Measurements from ENCODE around the gene SULT1C4. TPM values are rescaled to one million over a fixed set of nuclear protein-coding genes. Genes with fewer than 3 reads are reported as not detected.
"Not testable (repeated sequence)": the region's sequence is repeated elsewhere in the genome, so short reads cannot be mapped to it uniquely, and the experiment has no call there.

The SULT1C4 gene
- total RNA-seq, 4 donors from 2014 or later = 0.27 to 0.79 TPM; not detected in 2

DNA sequence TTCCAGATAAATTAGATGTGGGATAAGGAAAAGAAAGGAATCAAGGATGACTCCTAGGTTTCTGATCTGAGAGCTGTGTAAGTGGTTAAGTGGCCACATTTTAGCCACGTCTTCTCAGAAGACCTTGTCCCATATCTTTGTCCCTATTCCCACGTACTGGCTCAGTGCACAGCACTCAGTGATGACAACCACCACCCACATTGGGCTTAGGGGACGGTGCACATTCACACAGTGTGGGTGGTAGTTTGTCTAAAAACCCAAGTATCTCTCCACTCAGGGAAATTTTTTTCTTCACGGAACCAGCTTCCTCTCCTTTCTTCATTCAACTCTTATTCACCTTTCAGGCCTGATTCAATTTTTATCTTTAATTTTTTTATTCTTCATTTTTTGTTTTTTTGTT is 40.7 kb downstream of the SULT1C4 start:
- no peak overlapping the region for H3K27ac ChIP-seq
- no peak for DNase-seq
- 65 to 89% methylated on average over 4 of the region's 4 CpGs for WGBS, 2 donors (ENCODE audit: low coverage in 1 of 2)
- no peak overlapping the region for H3K4me3 ChIP-seq
- H3K4me1 ChIP-seq = no peaks in the 10 kb centered on the region
- TF ChIP-seq EP300 (IDR thresholded peaks at IDR 0.05; ENCODE audit: low read depth) = no peak
- no peak for TF ChIP-seq CTCF (IDR thresholded peaks at IDR 0.05)
- TF ChIP-seq POLR2AphosphoS5 (IDR thresholded peaks at IDR 0.05) = no peak
- TF ChIP-seq POLR2A (IDR thresholded peaks at IDR 0.05) = no peak
- intact Hi-C loops (cut with DNase I; ENCODE audit: low total_unique reads) (no loop called here), in situ Hi-C loops (cut with MboI; ENCODE audit: low pct_ligation_motif_present in 1 of 4, low pct_unique_long_range_greater_than_20kb in 1 of 4, low sequenced_read_pairs in 3 of 4) (loop anchor here in 1 of 4 donors (25.0 kb wide), 1 partner anchor 169 kb away; no protein-coding TSS in a partner anchor)
- H3K9me3 ChIP-seq = no peaks in the 10 kb centered on the region
- H3K27me3 ChIP-seq = no peaks in the 10 kb centered on the region
- no peaks in the 10 kb centered on the region for H3K36me3 ChIP-seq

- no peaks in the 10 kb centered on the region for H3K9me3 ChIP-seq
- intact Hi-C loops (cut with DNase I; ENCODE audit: low total_unique reads) = no loop called here
- WGBS, 2 donors (ENCODE audit: low coverage in 1 of 2) = 80 to 86% methylated on average over 1 of the region's 1 CpG
- no peak overlapping the region for H3K27ac ChIP-seq
- no peaks in the 10 kb centered on the region for H3K4me1 ChIP-seq
- no peak overlapping the region for H3K4me3 ChIP-seq
- in situ Hi-C loops (cut with MboI; ENCODE audit: low pct_ligation_motif_present in 1 of 4, low pct_unique_long_range_greater_than_20kb in 1 of 4, low sequenced_read_pairs in 3 of 4) = loop anchor here in 1 of 4 donors (25.0 kb wide), 1 partner anchor 164 kb away; no protein-coding TSS in a partner anchor
- H3K27me3 ChIP-seq = no peaks in the 10 kb centered on the region
- DNase-seq = no peak
- H3K36me3 ChIP-seq = no peaks in the 10 kb centered on the region
- no peak for TF ChIP-seq CTCF (IDR thresholded peaks at IDR 0.05)
- TF ChIP-seq POLR2A (IDR thresholded peaks at IDR 0.05) = no peak
- no peak for TF ChIP-seq POLR2AphosphoS5 (IDR thresholded peaks at IDR 0.05)
- no peak for TF ChIP-seq EP300 (IDR thresholded peaks at IDR 0.05; ENCODE audit: low read depth)
These were observed 45.3 kb downstream of the SULT1C4 start for GRCh38 chr2:108423067-108423466.

GRCh38 chr2:108423502-108424251 is 45.9 kb downstream of the SULT1C4 start:
- TF ChIP-seq CTCF (IDR thresholded peaks at IDR 0.05) = no peak
- no peak for TF ChIP-seq EP300 (IDR thresholded peaks at IDR 0.05; ENCODE audit: low read depth)
- no peak for TF ChIP-seq POLR2A (IDR thresholded peaks at IDR 0.05)
- no peak for TF ChIP-seq POLR2AphosphoS5 (IDR thresholded peaks at IDR 0.05)
- Histone ChIP-seq H3K9me3 (no peaks in the 10 kb centered on the region), H3K27ac (no peak overlapping the region), H3K4me1 (no peaks in the 10 kb centered on the region), H3K4me3 (no peak overlapping the region), H3K27me3 (no peaks in the 10 kb centered on the region), H3K36me3 (no peaks in the 10 kb centered on the region)
- intact Hi-C loops (cut with DNase I; ENCODE audit: low total_unique reads) = no loop called here
- WGBS, 2 donors (ENCODE audit: low coverage in 1 of 2) = 90 to 93% methylated on average over 2 to 8 of the region's 8 CpGs
- no peak for DNase-seq
- in situ Hi-C loops (cut with MboI; ENCODE audit: low pct_ligation_motif_present in 1 of 4, low pct_unique_long_range_greater_than_20kb in 1 of 4, low sequenced_read_pairs in 3 of 4) = loop anchor here in 1 of 4 donors (25.0 kb wide), 1 partner anchor 164 kb away; no protein-coding TSS in a partner anchor

DNA sequence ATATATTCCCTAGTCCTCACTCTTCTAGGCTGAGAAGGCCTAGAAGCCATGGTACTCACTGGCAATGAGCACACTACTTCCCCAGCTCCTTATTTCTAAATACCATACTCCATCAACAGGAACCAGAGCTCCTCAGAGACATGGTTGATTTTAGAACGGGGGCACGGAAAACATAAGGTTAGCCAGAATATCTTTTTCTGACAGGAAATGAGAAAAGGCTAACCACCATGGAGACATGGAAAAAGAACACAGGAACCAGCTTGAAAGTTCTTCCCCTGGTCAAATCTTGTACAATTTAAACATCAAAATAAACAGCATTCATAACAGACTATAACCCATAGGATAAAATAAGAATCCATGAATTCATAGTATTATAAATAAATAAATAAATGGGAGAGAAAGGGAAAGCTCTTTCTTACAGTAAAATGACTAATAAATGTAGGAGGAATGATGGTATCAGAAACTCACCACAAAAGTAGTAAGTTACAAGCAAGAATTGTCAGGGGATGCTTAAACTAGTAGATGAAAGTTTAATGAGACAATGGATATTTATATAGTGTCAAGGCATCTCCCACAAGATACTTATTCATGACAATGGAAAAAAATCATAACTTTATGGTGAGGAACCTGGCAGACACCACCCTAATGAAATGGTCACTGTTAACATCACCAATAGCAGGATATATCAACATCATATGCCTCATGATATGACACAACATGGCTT is 50.7 kb downstream of the SULT1C4 start:
- Histone ChIP-seq H3K27me3 (no peaks in the 10 kb centered on the region), H3K4me3 (no peak overlapping the region), H3K4me1 (no peaks in the 10 kb centered on the region), H3K27ac (no peak overlapping the region), H3K9me3 (no peaks in the 10 kb centered on the region), H3K36me3 (no peaks in the 10 kb centered on the region)
- in situ Hi-C loops (cut with MboI; ENCODE audit: low pct_ligation_motif_present in 1 of 4, low pct_unique_long_range_greater_than_20kb in 1 of 4, low sequenced_read_pairs in 3 of 4) (no loop called here), intact Hi-C loops (cut with DNase I; ENCODE audit: low total_unique reads) (no loop called here)
- TF ChIP-seq POLR2AphosphoS5 (IDR thresholded peaks at IDR 0.05) (no peak), EP300 (IDR thresholded peaks at IDR 0.05; ENCODE audit: low read depth) (no peak), POLR2A (IDR thresholded peaks at IDR 0.05) (no peak), CTCF (IDR thresholded peaks at IDR 0.05) (no peak)
- DNase-seq = no peak
- 82 to 96% methylated on average over 2 of the region's 2 CpGs for WGBS, 2 donors (ENCODE audit: low coverage in 1 of 2)

DNA sequence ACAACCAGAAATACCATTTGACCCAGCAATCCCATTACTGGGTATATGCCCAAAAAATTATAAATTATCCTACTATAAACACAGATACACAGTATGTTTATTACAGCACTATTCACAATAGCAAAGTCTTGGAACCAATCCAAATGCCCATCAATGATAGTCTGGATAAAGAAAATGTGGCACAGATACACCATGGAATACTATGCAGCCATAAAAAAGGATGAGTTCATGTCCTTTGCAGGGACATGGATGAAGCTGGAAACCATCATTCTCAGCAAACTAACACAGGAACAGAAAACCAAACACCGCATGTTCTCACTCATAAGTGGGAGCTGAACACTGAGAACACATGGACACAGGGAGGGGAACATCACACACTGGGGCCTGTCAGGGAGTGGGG is 57.8 kb downstream of the SULT1C4 start:
- in situ Hi-C loops (cut with MboI; ENCODE audit: low pct_ligation_motif_present in 1 of 4, low pct_unique_long_range_greater_than_20kb in 1 of 4, low sequenced_read_pairs in 3 of 4); H3K4me3 ChIP-seq; H3K27ac ChIP-seq; H3K36me3 ChIP-seq; intact Hi-C loops (cut with DNase I; ENCODE audit: low total_unique reads); H3K9me3 ChIP-seq; H3K27me3 ChIP-seq; DNase-seq; H3K4me1 ChIP-seq: not testable (repeated sequence)
- WGBS, 2 donors (ENCODE audit: low coverage in 1 of 2) = 91% methylated on average over 1 of the region's 1 CpG; no CpG with 5 or more reads in 1 of the 2 donors
